NCI-H128 (cell line): Measurements from ENCODE around the gene CNBD2.
"Not testable (repeated sequence)": the region's sequence is repeated elsewhere in the genome, so short reads cannot be mapped to it uniquely, and the experiment has no call there.

Source experiments
- DNase-seq: peaks from one replicate; lab custom pipeline; 2025; ENCODE audit not compliant: unreplicated experiment; lab: John Stamatoyannopoulos, UW

CNBD2 gene

DNA sequence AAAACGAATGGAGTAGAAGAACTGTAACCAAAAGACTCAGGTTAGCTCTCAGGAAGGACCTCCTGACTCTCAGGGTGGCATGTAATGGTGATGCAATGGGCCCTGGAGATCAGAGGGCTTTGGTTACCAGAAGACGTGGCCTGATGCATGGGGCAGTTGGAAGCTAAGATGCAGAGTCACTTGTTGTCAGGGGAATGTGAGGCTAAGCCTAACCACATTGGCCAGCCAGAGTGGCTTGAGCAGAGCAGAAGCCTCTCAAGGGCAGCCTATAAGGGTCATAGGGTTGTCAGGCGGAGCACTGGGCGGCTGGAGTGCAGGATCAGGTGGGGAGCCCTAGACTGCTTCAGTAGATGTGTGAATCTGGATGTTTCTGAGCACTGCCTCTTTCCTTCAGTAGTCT, 5.9 kb downstream of the CNBD2 start:
- no peak for DNase-seq

DNA sequence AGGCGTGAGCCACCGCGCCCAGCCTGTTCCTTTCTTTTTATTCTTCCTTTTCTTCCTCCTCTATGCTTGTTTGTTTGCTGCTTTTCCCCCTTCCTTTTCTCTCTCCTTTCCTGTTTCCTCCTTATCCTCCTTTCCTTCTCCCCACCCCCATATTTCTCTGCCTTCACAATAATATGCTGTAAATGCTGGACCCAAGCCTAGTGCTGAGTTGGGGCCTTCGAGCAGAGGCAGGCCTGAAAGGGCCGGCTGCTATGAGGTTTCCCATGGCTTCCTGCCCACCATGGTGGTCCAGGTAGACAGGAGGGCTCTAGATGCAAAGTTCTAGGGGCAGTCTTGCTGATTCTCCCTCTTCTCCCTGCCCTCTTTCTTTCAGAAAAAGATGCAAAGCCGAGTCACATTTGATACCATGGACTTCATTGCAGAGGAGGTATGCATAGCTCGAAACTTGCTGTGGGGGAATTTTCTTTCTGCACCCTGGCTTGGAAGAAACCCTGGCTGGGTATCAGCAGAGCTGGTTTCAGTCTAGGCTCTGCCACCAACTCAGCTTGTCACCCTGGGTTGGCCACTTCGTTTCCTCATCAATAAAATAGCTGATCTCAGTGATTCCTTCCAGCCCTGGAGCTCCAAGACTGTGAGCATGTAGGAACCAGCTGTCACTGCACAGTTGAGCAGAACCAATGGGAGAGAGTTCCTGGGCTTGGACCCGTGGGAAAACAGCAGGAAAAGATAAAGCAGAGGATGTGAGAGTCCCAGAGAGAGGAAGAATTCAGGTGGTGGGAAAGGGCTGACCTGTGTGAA, 7.4 kb downstream of the CNBD2 start:
- DNase-seq: no peak

- no peak for DNase-seq
These were observed 9.7 kb downstream of the CNBD2 start for GRCh38 chr20:35978041-35978513.

DNA sequence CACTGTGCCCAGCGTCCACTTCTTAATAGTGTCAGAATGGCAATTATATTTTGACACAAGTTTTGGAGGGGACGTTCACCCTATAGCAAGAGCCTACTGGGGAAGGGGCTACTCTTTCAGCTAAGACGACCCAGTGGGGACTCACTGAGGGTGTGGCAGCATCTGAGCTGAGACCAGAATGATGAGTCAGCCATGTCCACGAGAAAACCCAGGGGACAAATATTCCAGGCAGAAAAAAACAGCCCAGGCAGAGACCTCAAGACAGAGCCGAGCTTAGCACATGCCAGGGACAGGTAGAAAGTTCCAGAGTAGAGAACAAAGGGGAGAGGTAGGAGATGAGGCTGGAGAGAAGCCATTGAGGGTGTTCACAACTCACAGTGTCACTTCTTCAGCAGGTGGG, 11.2 kb downstream of the CNBD2 start:
- no peak for DNase-seq

GRCh38 chr20:35981969-35982368, 13.6 kb downstream of the CNBD2 start:
- no peak for DNase-seq

GRCh38 chr20:35984382-35984781, 16.0 kb downstream of the CNBD2 start:
- no peak for DNase-seq

DNA sequence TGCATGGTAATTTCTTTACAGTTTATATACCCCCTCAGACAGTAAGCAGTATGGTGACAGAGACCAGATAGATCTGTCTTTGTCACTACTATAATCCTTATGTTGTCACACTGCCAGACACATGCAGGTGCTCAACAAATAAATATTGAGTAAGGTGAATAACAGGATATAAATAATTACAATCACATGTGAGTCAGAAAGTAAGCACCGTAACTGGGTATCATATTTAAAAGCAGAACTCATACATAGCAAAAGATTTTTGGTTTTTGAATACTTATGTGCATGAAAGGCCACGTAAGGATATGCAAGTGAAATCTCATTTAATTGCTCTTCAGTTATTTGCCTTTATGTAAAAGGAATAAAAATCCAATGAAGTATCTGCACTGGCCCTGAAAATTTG, 17.4 kb downstream of the CNBD2 start:
- DNase-seq: no peak

- no peak for DNase-seq
These were observed 20.6 kb downstream of the CNBD2 start for GRCh38 chr20:35988910-35989463.

DNA sequence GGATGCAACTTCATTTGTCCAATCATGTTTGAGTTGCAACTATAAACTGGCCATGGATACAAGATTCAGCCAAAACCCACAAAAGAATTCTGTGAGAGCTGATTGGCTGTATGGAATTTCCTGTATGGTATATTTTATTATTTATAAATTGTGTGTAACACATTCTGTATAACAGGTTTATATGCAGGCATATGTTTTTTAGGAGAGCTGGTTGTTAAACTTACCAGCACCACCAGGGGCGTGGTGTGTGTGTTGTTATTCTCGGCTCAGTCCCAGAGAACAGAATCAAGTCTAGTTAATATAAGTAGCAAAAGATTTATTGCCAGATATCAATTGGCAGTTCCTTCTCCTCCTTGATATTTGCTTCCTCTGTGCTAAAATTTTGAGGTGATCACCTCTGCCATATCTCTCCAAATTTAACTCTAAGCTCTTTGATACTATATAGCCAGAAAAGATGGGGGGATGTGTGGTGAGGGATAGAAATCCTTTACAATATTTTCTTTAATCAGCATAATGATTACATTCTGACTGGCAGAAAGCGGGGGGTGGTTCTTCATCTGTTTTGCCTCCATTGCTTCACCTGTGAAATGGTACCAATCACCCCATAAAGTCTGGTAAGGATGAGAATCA, 22.9 kb downstream of the CNBD2 start:
- no peak for DNase-seq

- peak; percentile 18 for DNase-seq
These were observed 24.4 kb downstream of the CNBD2 start for GRCh38 chr20:35992713-35993335.

GRCh38 chr20:35994994-35995453, 26.6 kb downstream of the CNBD2 start:
- peak; percentile 46 for DNase-seq

DNA sequence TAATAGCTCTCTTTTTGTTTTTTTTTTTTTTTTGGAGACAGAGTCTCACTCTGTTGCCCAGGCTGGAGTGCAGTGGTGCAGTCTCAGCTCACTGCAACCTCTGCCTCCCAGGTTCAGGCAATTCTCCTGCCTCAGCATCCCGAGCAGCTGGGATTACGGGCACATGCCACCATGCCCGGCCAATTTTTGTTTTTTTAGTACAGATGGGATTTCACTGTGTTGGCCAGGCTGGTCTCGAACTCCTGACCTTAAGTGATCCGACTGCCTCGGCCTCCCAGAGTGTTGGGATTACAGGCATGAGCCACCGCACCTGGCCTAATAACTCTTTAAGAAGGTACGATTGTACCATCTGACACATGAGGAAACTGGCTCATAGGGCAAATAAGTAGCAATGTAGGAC, 28.1 kb downstream of the CNBD2 start:
- DNase-seq: not testable (repeated sequence)

DNA sequence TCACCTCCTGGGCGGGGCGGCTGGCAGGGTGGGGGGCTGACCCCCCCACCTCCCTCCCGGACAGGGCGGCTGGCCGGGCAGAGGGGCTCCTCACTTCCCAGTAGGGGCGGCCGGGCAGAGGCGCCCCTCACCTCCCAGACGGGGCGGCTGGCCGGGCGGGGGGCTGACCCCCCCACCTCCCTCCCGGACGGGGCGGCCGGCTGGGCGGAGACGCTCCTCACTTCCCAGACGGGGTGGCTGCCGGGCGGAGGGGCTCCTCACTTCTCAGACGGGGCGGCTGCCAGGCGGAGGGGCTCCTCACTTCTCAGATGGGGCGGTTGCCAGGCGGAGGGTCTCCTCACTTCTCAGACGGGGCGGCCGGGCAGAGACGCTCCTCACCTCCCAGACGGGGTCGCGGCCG, 32.9 kb downstream of the CNBD2 start:
- not testable (repeated sequence) for DNase-seq

DNA sequence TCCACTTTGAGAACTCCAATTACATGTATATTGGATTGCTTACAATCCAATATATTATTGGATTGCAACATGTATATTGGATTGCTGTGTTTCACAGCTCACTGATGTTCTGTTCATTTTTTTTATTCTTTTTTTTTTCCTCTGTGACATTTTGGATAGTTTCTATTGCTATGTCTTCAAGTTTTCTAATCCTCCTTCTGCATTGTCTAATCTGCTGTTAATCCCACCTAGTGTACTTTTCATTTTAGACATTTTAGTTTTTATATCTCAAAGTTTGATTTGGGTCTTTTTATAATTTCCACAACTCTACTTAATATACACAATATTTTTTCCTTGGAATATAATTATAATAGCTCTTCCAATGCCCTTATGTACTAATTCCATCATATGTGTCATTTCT, 34.5 kb downstream of the CNBD2 start:
- DNase-seq: no peak

GRCh38 chr20:36004045-36004444, 35.7 kb downstream of the CNBD2 start:
- DNase-seq: no peak

DNA sequence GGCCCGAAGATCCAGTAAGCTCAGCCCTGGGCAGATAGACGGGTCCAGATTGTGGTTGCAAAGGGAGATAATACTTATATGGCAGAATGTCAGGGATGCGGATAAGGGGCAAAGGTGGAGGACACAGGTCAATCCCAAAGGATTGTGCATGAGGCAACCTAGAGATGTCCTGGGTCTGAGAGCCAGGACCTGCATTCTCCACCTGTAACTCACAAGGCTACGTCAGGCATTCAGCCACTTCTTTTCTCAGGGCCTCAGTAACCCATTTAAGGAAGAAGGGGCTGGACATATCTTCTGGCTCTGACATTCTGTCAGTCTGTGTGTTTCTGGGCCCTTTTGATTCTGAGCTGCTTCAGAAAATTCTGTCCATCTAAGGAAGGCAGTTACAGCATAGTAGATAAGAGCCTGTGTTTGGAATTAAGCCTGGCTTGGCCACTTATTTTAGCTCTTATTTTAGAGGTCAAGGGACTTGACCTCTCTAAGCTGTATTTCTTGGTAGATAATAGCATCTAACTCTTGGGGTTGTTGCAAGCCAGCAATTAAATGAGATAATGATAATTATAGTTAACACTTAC, 40.2 kb downstream of the CNBD2 start:
- DNase-seq: no peak

DNA sequence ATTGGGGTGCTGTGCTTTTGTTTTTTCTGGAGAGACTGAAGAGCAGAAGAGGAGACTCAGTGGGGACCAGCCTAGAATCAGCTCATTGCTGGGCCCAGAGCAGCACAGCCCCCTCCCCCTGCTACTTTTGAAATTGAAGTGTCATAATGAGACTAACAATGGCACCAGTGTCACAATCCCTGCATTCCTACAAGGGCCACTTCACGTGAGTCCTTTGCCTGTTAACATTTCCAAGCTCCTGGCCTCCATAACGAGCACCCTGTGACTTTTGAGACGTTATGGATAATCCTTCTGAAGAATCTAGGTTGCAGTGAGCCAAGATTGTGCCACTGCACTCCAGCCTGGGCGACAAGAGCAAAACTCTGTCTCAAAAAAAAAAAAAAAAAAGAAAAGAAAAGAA, 41.7 kb downstream of the CNBD2 start:
- no peak for DNase-seq

DNA sequence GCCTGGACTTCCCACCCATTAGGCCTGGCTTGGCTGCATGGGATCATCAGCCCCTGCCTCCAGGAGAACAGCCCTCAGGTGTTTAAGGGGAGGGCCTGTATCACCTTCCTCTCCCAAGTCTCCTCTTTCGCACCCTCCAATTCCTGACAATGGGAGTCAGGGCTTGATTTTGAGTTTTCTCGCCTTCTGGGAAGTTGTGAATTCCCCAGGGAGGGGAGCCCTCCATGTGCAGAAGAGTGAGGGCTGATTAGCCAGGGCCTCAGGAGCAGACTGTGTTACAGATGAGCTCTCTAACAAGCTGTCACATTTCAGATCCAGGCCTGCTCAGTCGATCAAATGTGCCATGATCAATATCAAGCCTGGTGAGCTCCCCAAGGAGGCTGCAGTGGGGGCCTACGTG, 42.4 kb downstream of the CNBD2 start:
- DNase-seq: no peak

DNA sequence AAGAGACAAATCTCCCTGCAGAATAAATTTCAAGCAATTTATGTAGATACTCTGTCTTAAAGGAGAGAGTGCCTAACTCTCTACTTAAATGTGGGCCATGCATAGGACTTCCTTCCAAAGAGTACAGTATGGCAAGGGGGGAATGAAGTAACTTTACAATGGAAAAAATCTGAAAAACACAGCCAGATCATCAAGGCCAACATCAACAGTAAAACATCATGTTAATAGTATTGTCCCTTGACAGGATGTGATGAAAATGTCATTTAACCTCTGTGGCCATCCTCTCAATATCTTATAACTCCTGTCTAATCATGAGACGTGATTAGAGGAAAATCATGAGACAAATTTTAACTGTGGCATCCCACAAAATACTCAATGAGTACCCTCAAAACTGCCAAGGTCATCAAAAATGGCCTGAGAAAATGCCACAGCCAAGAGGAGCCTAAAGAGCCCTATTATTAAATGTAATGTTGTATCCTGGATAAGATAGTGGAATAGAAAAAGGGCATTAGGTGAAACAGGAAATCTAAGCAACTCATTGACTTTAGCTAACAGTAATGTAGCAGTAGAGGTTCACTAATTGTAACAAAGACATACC, 47.5 kb downstream of the CNBD2 start:
- no peak for DNase-seq

- DNase-seq: no peak
These were observed 48.9 kb downstream of the CNBD2 start for GRCh38 chr20:36017048-36017951.
